ENCODE results near the gene TNFRSF1A. TPM values are rescaled to one million over a fixed set of nuclear protein-coding genes. Genes with fewer than 3 reads are reported as not detected.

The TNFRSF1A gene
- total RNA-seq, 1 experiment from 2014 or later = 108 TPM

DNA sequence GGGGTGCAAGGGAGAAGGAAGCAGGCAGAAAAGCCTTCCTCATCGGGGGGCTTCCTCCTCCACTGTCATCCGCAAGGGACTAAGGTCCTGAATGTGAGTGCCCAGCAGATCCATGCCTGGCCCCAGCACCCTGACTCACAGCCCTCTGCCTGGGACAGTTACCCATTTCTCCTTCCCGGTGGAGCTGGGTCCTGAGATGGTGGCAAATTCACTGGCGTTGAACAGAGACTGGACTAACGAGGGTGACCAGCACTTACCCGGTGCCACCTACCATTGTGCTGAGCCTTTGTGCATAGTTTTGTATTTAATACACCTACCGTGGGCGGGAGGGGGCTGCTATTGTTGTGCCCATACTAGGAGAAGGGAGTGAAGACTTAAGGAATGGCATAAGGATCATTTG is 62.2 kb downstream of the TNFRSF1A start:
- ATAC-seq (peak; percentile 14), DNase-seq (ENCODE audit: low read depth, low spot score) (no peak)
- H3K27me3 ChIP-seq (ENCODE audit: control insufficient read depth, insufficient read depth, low read length) = no peaks in the 10 kb centered on the region

DNA sequence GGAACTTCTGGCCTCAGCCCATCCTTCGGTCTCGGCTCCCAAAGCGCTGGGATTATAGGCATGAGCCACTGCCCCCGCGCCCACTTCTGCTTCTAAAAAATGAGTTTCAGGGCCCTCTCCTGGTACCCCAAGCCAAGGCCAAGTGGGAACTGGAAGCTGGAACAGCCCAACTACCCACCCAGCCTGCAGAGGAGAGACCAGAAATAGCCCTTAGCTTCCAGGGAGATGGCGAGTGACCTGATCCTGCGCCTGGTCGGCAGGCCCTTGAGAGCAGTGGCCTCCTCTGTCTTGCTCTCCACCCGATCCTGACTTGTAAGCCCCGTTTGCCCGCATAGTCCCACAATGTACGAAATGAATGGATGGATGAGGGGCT is 62.6 kb downstream of the TNFRSF1A start:
- BruUV-seq (replicated peaks) = no TSS peak
- Histone ChIP-seq H3K36me3 (ENCODE audit: control insufficient read depth, insufficient read depth, low read length) (no peaks in the 10 kb centered on the region), H3K4me1 (ENCODE audit: control insufficient read depth, insufficient read depth, low read length) (peaks cover 21% of the 10 kb centered on the region), H3K27me3 (ENCODE audit: control insufficient read depth, insufficient read depth, low read length) (no peaks in the 10 kb centered on the region), H3K9me3 (ENCODE audit: control insufficient read depth, insufficient read depth, low read depth, low read length) (no peaks in the 10 kb centered on the region), H3K4me3 (ENCODE audit: low read depth in 2 of 2, low read length in 2 of 2) (peak overlapping the region; percentile 45 to 50; a peak in 3 of 4 replicates), H3K27ac (ENCODE audit: low read length) (peak overlapping the region; percentile 66)
- ATAC-seq (no peak), DNase-seq (ENCODE audit: low read depth, low spot score) (no peak)
- CTCF ChIA-PET = interaction anchor here (0.6 to 1.3 kb wide), 4 partner anchors 18 to 224 kb away, joined by 3 to 7 read pairs (median 3); no protein-coding TSS in a partner anchor
- intact Hi-C loops (cut with micrococcal nuclease; ENCODE audit: unreplicated experiment) (no loop called here), in situ Hi-C loops (cut with HindIII; ENCODE audit: low pct_unique_long_range_greater_than_20kb, low sequenced_read_pairs) (no loop called here)
- no peak for TF ChIP-seq SIN3A (IDR thresholded peaks at IDR 0.05; ENCODE audit: borderline replicate concordance, insufficient read depth, low read depth, low read length)
- TF ChIP-seq POLR2AphosphoS5 (IDR thresholded peaks at IDR 0.05; ENCODE audit: low read depth, low read length) = no peak
- no peak for TF ChIP-seq TCF7L2 (IDR thresholded peaks at IDR 0.05; ENCODE audit: low read depth, low read length)
- TF ChIP-seq, protein P1, sequence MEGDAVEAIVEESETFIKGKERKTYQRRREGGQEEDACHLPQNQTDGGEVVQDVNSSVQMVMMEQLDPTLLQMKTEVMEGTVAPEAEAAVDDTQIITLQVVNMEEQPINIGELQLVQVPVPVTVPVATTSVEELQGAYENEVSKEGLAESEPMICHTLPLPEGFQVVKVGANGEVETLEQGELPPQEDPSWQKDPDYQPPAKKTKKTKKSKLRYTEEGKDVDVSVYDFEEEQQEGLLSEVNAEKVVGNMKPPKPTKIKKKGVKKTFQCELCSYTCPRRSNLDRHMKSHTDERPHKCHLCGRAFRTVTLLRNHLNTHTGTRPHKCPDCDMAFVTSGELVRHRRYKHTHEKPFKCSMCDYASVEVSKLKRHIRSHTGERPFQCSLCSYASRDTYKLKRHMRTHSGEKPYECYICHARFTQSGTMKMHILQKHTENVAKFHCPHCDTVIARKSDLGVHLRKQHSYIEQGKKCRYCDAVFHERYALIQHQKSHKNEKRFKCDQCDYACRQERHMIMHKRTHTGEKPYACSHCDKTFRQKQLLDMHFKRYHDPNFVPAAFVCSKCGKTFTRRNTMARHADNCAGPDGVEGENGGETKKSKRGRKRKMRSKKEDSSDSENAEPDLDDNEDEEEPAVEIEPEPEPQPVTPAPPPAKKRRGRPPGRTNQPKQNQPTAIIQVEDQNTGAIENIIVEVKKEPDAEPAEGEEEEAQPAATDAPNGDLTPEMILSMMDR (IDR thresholded peaks at IDR 0.05) = no peak
- TF ChIP-seq, protein P2, sequence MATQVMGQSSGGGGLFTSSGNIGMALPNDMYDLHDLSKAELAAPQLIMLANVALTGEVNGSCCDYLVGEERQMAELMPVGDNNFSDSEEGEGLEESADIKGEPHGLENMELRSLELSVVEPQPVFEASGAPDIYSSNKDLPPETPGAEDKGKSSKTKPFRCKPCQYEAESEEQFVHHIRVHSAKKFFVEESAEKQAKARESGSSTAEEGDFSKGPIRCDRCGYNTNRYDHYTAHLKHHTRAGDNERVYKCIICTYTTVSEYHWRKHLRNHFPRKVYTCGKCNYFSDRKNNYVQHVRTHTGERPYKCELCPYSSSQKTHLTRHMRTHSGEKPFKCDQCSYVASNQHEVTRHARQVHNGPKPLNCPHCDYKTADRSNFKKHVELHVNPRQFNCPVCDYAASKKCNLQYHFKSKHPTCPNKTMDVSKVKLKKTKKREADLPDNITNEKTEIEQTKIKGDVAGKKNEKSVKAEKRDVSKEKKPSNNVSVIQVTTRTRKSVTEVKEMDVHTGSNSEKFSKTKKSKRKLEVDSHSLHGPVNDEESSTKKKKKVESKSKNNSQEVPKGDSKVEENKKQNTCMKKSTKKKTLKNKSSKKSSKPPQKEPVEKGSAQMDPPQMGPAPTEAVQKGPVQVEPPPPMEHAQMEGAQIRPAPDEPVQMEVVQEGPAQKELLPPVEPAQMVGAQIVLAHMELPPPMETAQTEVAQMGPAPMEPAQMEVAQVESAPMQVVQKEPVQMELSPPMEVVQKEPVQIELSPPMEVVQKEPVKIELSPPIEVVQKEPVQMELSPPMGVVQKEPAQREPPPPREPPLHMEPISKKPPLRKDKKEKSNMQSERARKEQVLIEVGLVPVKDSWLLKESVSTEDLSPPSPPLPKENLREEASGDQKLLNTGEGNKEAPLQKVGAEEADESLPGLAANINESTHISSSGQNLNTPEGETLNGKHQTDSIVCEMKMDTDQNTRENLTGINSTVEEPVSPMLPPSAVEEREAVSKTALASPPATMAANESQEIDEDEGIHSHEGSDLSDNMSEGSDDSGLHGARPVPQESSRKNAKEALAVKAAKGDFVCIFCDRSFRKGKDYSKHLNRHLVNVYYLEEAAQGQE (IDR thresholded peaks at IDR 0.05; ENCODE audit: insufficient read depth in 1 of 2, low read depth in 2 of 2, low read length in 1 of 2) = no peak
- POLR2A ChIA-PET = no interaction called here

More for the DNA sequence above, 62.2 kb downstream of the TNFRSF1A start:
- TF ChIP-seq SIN3A (IDR thresholded peaks at IDR 0.05; ENCODE audit: borderline replicate concordance, insufficient read depth, low read depth, low read length) (no peak), TCF7L2 (IDR thresholded peaks at IDR 0.05; ENCODE audit: low read depth, low read length) (no peak)
- in situ Hi-C loops (cut with HindIII; ENCODE audit: low pct_unique_long_range_greater_than_20kb, low sequenced_read_pairs) (no loop called here), intact Hi-C loops (cut with micrococcal nuclease; ENCODE audit: unreplicated experiment) (no loop called here)
- H3K9me3 ChIP-seq (ENCODE audit: control insufficient read depth, insufficient read depth, low read depth, low read length) = no peaks in the 10 kb centered on the region
- POLR2A ChIA-PET = no interaction called here
- H3K4me1 ChIP-seq (ENCODE audit: control insufficient read depth, insufficient read depth, low read length) = peaks cover 24% of the 10 kb centered on the region
- H3K4me3 ChIP-seq (ENCODE audit: low read depth in 2 of 2, low read length in 2 of 2) = peak overlapping the region in 1 of 2 experiments; percentile 10; a peak in 1 of 4 replicates
- H3K36me3 ChIP-seq (ENCODE audit: control insufficient read depth, insufficient read depth, low read length) = no peaks in the 10 kb centered on the region
- H3K27ac ChIP-seq (ENCODE audit: low read length) = peak overlapping the region; percentile 66
- CTCF ChIA-PET = interaction anchor here (0.7 to 1.3 kb wide), 4 partner anchors 83 to 207 kb away, joined by 3 read pairs; no protein-coding TSS in a partner anchor
- BruUV-seq (replicated peaks) = no TSS peak

Other genes starting within 250 kb of the TNFRSF1A start
- gene VWF, start 217.4 kb downstream of the TNFRSF1A start, total RNA-seq (2021; ENCODE audit: unreplicated experiment) = 0.31 TPM
- gene CD9, start 141.7 kb downstream of the TNFRSF1A start, total RNA-seq (2021; ENCODE audit: unreplicated experiment) = 103 TPM
- 1.1 TPM for gene PLEKHG6, start 31.4 kb downstream of the TNFRSF1A start, total RNA-seq (2021; ENCODE audit: unreplicated experiment)
- 17.1 TPM for gene SCNN1A, start 33.5 kb upstream of the TNFRSF1A start, total RNA-seq (2021; ENCODE audit: unreplicated experiment)
- 3.1 TPM for gene LTBR, start 42.1 kb upstream of the TNFRSF1A start, total RNA-seq (2021; ENCODE audit: unreplicated experiment)
- 0.23 TPM for gene CD27, start 102.9 kb upstream of the TNFRSF1A start, total RNA-seq (2021; ENCODE audit: unreplicated experiment)
- 7.8 TPM for gene TAPBPL, start 110.0 kb upstream of the TNFRSF1A start, total RNA-seq (2021; ENCODE audit: unreplicated experiment)
- 11.2 TPM for gene VAMP1, start 128.6 kb upstream of the TNFRSF1A start, total RNA-seq (2021; ENCODE audit: unreplicated experiment)
- 194 TPM for gene MRPL51, start 151.2 kb upstream of the TNFRSF1A start, total RNA-seq (2021; ENCODE audit: unreplicated experiment)
- gene NCAPD2, start 152.0 kb upstream of the TNFRSF1A start, total RNA-seq (2021; ENCODE audit: unreplicated experiment) = 80.3 TPM
- gene GAPDH, start 192.4 kb upstream of the TNFRSF1A start, total RNA-seq (2021; ENCODE audit: unreplicated experiment) = 2,912 TPM
- gene IFFO1, start 214.0 kb upstream of the TNFRSF1A start, total RNA-seq (2021; ENCODE audit: unreplicated experiment) = 0.36 TPM
- 90.3 TPM for gene NOP2, start 226.2 kb upstream of the TNFRSF1A start, total RNA-seq (2021; ENCODE audit: unreplicated experiment)